NCI-H2029 treated with DMSO at 0.1 percent for 48 hours (cell line): ENCODE results near the gene HDAC4.

ENCODE experiments used
- DNase-seq: peaks from one replicate; lab custom pipeline; 2025; lab: John Stamatoyannopoulos, UW

Gene HDAC4

GRCh38 chr2:239200646-239201530 lies 199.9 kb downstream of the HDAC4 start:
- DNase-seq: no peak

GRCh38 chr2:239199041-239199768 lies 201.6 kb downstream of the HDAC4 start:
- DNase-seq: no peak

GRCh38 chr2:239198221-239198620 lies 202.6 kb downstream of the HDAC4 start:
- no peak for DNase-seq

- no peak for DNase-seq
Measured at GRCh38 chr2:239197146-239197545, 203.7 kb downstream of the HDAC4 start.

- no peak for DNase-seq
Measured at GRCh38 chr2:239196474-239197021, 204.3 kb downstream of the HDAC4 start.

GRCh38 chr2:239195992-239196391 lies 204.8 kb downstream of the HDAC4 start:
- no peak for DNase-seq

GRCh38 chr2:239195318-239195871 lies 205.4 kb downstream of the HDAC4 start:
- no peak for DNase-seq

- DNase-seq: no peak
Measured at GRCh38 chr2:239194731-239195317, 206.0 kb downstream of the HDAC4 start.

GRCh38 chr2:239193925-239194677 lies 206.7 kb downstream of the HDAC4 start:
- DNase-seq: no peak

GRCh38 chr2:239193401-239193811 lies 207.4 kb downstream of the HDAC4 start:
- no peak for DNase-seq

GRCh38 chr2:239192975-239193374 lies 207.8 kb downstream of the HDAC4 start:
- DNase-seq: no peak

GRCh38 chr2:239192456-239192855 lies 208.4 kb downstream of the HDAC4 start:
- no peak for DNase-seq

- no peak for DNase-seq
Measured at GRCh38 chr2:239190921-239191885, 209.6 kb downstream of the HDAC4 start.

- DNase-seq: no peak
Measured at GRCh38 chr2:239190361-239190760, 210.5 kb downstream of the HDAC4 start.

- no peak for DNase-seq
Measured at GRCh38 chr2:239189711-239190131, 211.1 kb downstream of the HDAC4 start.

GRCh38 chr2:239188536-239188935 lies 212.3 kb downstream of the HDAC4 start:
- no peak for DNase-seq

GRCh38 chr2:239187464-239188253 lies 213.2 kb downstream of the HDAC4 start:
- DNase-seq: no peak

- DNase-seq: no peak
Measured at GRCh38 chr2:239186516-239187357, 214.1 kb downstream of the HDAC4 start.
